ENCODE measurements around the gene ADCK1. TPM values are rescaled to one million over a fixed set of nuclear protein-coding genes. Genes with fewer than 3 reads are reported as not detected.
"Not testable (repeated sequence)": the region's sequence is repeated elsewhere in the genome, so short reads cannot be mapped to it uniquely, and the experiment has no call there.

The ADCK1 gene
- total RNA-seq, 1 experiment from 2014 or later = 10.3 TPM

DNA sequence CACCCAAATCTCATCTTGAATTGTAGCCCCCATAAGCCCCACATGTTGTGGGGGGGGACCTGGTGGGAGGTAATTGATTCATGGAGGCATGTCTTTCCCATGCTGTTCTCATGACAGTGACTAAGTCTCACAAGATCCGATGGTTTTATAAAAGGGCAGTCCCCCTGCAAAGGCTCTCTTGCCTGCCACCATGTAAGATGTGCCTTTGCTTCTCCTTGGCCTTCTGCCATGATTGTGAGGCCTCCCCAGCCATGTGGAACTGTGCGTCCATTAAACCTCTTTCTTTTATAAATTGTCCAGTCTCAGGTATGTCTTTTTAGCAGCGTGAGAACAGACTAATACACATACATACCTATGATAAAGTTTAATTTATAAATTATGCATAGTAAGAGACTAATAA, 89.0 kb downstream of the ADCK1 start:
- not testable (repeated sequence) for H3K27me3 ChIP-seq (ENCODE audit: control insufficient read depth, insufficient read depth, low read length); H3K4me3 ChIP-seq (ENCODE audit: insufficient read depth, low read depth, low read length); H3K36me3 ChIP-seq (replicated peaks; ENCODE audit: control insufficient read depth, insufficient read depth, low read length); DNase-seq

DNA sequence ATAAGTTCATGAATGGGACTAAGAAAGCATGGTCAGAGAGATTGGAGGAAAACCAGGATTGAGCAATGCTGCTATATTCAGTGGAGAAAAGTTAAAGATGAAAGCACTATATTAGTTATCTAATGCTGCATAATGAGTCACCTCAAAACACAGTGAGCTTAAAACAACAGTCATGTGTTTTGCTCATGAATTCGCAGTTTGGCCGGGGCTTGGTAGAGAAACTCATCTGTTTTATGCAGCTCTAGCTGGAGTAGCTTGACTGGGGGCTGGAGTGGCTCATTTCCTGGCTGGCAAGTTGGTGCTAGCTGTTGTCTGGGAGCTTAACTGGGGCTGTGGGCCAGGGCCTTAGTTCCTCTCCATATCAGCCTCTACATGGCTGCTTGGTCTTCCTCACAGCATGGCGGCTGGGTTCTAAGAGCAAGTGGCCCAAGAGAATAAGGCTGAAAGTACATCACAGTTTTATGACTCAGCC, 90.1 kb downstream of the ADCK1 start:
- H3K27me3 ChIP-seq (ENCODE audit: control insufficient read depth, insufficient read depth, low read length) = no peaks in the 10 kb centered on the region
- DNase-seq = no peak
- H3K36me3 ChIP-seq (replicated peaks; ENCODE audit: control insufficient read depth, insufficient read depth, low read length) = no peaks in the 10 kb centered on the region
- H3K4me3 ChIP-seq (ENCODE audit: insufficient read depth, low read depth, low read length) = no peak overlapping the region

DNA sequence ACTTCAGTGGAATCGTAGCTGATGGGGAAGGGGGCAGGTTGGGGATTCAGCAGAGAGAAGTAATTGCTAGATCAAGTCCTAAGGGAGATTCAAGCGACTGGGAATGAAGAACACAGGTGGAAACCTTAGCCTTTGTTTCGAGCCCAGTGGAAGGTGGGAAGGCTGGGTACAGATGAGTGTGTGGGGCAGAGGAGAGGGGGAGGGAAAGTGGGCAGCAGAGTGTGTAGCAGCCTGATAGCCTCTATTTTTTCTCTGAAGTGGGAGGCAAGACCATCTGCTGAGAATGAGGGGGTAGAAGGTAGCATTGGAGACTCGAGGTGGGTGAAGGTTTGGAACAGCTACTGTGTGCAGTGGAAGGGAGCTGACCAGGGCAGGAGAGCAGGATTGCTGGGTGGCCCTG, 91.0 kb downstream of the ADCK1 start:
- Histone ChIP-seq H3K36me3 (replicated peaks; ENCODE audit: control insufficient read depth, insufficient read depth, low read length) (no peaks in the 10 kb centered on the region), H3K27me3 (ENCODE audit: control insufficient read depth, insufficient read depth, low read length) (no peaks in the 10 kb centered on the region), H3K4me3 (ENCODE audit: insufficient read depth, low read depth, low read length) (no peak overlapping the region)
- no peak for DNase-seq

DNA sequence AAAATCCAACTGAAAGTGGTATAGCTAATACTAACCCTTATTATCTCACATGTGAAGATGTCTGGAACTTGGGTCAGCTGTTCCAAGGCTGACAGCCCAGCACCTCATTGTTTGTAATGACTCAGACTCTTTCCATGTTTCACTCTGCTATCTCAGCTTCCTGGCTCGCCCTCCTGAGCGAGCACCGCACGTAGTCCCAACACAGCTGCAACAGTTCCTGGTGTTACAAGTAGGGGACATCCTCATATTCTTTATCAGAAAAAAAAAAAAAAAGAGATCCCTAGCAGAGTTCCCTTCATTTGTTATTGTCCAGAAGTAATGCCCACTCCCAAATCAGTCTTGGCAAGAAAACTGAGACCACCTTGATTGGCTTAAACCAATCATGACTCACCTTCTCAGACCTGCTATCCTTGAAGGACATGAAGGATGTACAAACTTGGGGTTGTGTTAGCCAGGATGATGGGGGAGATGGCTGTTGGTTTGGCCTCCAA, 92.5 kb downstream of the ADCK1 start:
- H3K4me3 ChIP-seq (ENCODE audit: insufficient read depth, low read depth, low read length) = no peak overlapping the region
- no peaks in the 10 kb centered on the region for H3K36me3 ChIP-seq (replicated peaks; ENCODE audit: control insufficient read depth, insufficient read depth, low read length)
- no peak for DNase-seq
- no peaks in the 10 kb centered on the region for H3K27me3 ChIP-seq (ENCODE audit: control insufficient read depth, insufficient read depth, low read length)

DNA sequence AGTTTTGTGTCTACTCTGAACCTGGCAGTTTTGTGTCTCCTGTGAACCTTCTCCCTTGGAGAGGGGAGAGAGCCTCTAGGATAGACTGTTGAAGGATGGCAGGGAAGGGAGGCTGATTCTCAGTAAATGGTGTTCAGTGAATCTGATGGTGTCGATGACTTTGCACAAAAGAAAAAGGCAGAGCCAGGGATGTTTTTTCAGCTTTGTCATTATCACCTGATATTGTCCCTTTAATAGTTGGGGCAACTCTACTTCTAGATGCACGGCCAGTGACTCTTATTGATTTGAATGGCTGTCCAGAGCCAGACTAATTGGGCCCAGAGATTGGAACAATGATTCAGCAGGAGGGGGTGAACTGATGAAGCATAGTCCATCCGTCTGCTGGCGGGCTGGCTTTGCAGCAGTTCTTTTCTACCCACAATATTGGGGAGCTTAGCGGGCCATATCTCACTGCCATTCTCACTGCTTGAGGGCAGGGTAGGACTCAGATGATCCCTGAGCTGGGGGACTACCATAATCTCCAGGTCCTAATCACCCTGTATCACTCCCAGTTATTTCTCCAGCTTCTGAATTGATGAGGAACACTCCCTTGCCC, 93.1 kb downstream of the ADCK1 start:
- DNase-seq = no peak
- H3K4me3 ChIP-seq (ENCODE audit: insufficient read depth, low read depth, low read length) = no peak overlapping the region
- H3K36me3 ChIP-seq (replicated peaks; ENCODE audit: control insufficient read depth, insufficient read depth, low read length) = no peaks in the 10 kb centered on the region
- H3K27me3 ChIP-seq (ENCODE audit: control insufficient read depth, insufficient read depth, low read length) = no peaks in the 10 kb centered on the region

DNA sequence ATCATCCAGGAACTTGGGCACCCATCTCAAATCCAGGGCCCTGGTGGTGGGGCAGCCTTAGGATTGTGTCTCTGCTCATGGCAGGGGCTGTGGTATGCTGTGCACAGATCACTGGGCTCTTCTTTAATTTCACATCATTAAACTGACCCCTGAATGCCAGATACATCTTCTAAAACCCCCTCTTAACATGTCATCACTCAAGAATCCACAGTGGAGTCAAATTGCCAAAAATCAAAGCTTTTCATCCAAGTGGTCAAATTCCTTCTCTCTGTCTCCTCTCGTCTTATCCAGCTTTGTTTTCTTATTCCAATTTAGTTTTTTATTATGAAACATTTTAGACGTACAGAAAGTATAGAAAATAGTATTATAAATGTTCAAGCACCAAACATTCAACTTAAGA, 97.5 kb downstream of the ADCK1 start:
- Histone ChIP-seq H3K36me3 (replicated peaks; ENCODE audit: control insufficient read depth, insufficient read depth, low read length) (no peaks in the 10 kb centered on the region), H3K27me3 (ENCODE audit: control insufficient read depth, insufficient read depth, low read length) (no peaks in the 10 kb centered on the region), H3K4me3 (ENCODE audit: insufficient read depth, low read depth, low read length) (no peak overlapping the region)
- no peak for DNase-seq

DNA sequence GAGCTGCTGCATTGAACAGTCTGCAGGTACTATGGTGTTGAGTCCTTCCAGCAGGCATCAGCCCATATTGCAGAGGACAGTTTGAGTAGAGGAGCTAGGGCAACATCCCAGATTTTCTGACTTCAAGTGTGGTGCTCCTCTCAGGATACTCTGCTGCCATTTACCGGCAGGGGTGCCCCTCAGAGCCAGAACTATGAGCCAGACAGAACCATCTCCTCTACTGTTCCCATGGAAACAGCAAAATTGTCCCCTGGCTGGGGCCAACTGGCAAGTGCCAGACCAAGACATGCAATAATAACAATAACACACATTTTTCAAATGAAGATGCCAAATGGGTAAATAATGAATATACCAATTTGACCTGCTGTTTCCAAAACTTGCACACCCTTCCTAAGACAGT, 102.9 kb downstream of the ADCK1 start:
- DNase-seq = no peak
- H3K36me3 ChIP-seq (replicated peaks; ENCODE audit: control insufficient read depth, insufficient read depth, low read length) = no peaks in the 10 kb centered on the region
- no peak overlapping the region for H3K4me3 ChIP-seq (ENCODE audit: insufficient read depth, low read depth, low read length)
- H3K27me3 ChIP-seq (ENCODE audit: control insufficient read depth, insufficient read depth, low read length) = no peaks in the 10 kb centered on the region

DNA sequence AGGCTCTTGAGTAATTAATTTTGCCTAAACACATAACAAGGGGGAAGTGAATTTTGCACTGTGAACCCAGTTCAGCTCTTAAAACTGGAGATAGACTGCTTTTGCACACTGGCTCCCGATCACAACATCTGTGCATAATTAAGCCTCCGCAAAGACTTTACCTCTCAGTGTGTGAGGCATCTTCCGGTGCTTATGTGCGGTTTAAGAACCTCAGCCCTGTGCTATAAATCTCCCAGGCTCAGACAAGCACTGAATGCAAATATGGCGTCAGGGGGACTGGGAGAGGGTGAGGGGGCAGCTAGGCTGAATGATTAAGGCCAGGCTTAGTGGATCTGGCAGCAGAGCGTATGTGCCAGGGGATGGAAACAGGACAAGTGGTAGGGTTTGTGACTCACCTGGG, 103.3 kb downstream of the ADCK1 start:
- H3K4me3 ChIP-seq (ENCODE audit: insufficient read depth, low read depth, low read length) = no peak overlapping the region
- no peak for DNase-seq
- H3K36me3 ChIP-seq (replicated peaks; ENCODE audit: control insufficient read depth, insufficient read depth, low read length) = no peaks in the 10 kb centered on the region
- no peaks in the 10 kb centered on the region for H3K27me3 ChIP-seq (ENCODE audit: control insufficient read depth, insufficient read depth, low read length)

DNA sequence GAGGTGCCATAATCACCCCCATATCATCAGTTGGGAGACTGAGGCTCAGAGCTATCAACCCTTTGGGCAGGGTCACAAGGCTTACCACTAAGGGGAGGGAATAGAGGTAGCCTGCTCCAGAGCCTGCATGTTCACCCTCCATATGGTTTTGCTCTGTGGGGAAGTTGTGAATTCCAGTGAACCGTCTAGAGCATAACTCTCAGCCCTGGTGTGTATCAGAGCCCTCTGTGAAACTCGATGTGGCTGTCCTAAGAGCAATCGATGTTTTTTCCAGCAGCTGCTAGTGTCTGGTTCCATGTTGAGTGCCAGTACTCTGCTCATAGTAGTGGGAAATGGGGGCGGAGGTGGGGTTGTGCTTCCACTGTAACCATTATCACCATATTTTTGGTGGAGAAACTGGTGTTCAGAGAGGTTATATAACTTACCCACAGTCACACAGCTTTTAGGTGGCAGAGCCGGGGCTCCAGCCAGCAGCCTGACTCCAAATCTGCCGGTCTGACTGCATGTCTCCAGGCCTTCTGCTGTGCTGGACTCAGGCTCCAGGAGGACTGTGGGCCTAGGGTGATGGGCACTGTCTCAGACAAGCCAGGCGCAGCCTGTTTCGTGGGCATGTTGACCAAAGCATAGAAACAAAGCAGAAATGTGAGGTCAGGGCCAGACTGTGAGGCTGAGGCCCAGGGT, 104.2 kb downstream of the ADCK1 start:
- no peaks in the 10 kb centered on the region for H3K27me3 ChIP-seq (ENCODE audit: control insufficient read depth, insufficient read depth, low read length)
- no peaks in the 10 kb centered on the region for H3K36me3 ChIP-seq (replicated peaks; ENCODE audit: control insufficient read depth, insufficient read depth, low read length)
- DNase-seq = no peak
- H3K4me3 ChIP-seq (ENCODE audit: insufficient read depth, low read depth, low read length) = no peak overlapping the region

DNA sequence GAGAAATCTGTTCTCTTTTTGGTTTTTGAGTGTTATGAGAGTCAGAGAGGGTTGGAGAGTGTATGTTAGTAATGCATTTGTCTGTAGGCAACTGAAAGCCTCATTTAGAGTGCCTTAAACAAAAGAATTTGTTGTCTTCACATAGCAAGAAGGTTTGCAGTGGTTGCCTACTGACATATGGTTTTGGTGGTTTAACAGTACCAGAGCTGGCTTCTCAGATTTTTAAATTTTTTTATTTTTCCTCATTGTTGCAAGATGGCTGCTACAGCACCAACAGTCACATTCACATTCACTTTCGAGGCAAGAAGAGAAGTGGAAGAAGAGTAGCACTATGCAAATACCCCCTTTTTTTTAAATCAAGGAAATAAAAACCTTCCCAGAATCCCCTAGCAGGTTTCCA, 106.5 kb downstream of the ADCK1 start:
- Histone ChIP-seq H3K27me3 (ENCODE audit: control insufficient read depth, insufficient read depth, low read length) (no peaks in the 10 kb centered on the region), H3K4me3 (ENCODE audit: insufficient read depth, low read depth, low read length) (no peak overlapping the region), H3K36me3 (replicated peaks; ENCODE audit: control insufficient read depth, insufficient read depth, low read length) (no peaks in the 10 kb centered on the region)
- DNase-seq = no peak

DNA sequence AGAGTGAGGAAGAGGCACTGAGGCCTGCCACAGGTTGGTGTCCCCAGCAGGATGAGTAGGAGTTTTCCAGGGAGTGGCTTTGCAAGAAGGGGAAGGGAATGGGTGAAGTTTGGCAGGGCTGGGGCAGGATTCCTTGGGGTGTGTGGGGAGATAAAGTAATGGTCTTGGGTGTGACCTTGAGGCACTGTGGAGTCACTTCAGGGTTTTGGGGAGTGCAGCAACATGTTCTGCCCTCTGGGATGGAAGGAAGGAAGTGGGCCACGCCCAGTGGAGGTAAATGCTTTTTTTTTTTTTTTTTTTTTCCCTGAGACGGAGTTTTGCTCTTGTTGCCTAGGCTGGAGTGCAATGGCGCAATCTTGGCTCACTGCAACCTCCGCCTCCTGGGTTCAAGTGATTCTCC, 108.9 kb downstream of the ADCK1 start:
- Histone ChIP-seq H3K4me3 (ENCODE audit: insufficient read depth, low read depth, low read length) (no peak overlapping the region), H3K27me3 (ENCODE audit: control insufficient read depth, insufficient read depth, low read length) (no peaks in the 10 kb centered on the region), H3K36me3 (replicated peaks; ENCODE audit: control insufficient read depth, insufficient read depth, low read length) (no peaks in the 10 kb centered on the region)
- no peak for DNase-seq

DNA sequence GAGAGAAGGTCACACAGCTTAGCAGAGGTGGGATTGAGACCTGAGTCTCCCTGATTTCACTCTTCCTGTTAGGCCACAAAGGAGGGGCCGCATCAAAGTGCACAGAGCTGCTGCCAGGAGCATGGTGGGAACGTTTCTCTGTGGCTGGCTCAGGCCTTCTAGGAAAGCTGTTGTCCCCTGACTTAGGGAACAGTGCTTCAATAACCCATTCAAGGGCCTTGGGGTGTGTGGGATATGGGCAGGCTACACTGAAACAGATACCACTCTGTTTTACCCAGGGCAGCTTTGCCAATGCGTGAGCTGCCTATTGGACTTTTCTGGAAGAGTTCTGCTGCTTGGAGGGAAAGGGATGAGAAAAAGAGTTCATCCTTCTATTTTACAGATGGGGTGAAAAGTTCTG, 110.0 kb downstream of the ADCK1 start:
- Histone ChIP-seq H3K27me3 (ENCODE audit: control insufficient read depth, insufficient read depth, low read length) (no peaks in the 10 kb centered on the region), H3K4me3 (ENCODE audit: insufficient read depth, low read depth, low read length) (no peak overlapping the region), H3K36me3 (replicated peaks; ENCODE audit: control insufficient read depth, insufficient read depth, low read length) (no peaks in the 10 kb centered on the region)
- no peak for DNase-seq

DNA sequence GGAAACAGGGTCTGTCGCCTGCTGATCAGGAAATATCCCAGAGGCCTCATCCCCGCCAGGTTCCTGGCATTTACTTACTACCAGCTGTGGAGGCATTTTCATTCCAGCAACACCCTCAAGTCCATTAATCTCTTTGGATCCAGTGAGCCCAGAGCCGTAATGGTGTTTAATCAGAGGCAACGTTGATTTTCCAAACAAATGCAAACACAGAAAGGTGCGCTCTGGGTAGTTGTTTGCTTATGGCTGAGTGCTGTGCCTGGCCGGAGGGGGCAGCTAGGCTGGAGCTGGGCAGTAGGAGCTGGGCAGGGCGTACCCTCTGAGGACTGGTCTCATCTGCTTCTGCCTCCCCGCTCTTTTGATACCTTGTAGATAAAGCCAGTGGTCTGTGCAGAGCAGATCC, 110.6 kb downstream of the ADCK1 start:
- Histone ChIP-seq H3K27me3 (ENCODE audit: control insufficient read depth, insufficient read depth, low read length) (no peaks in the 10 kb centered on the region), H3K36me3 (replicated peaks; ENCODE audit: control insufficient read depth, insufficient read depth, low read length) (no peaks in the 10 kb centered on the region), H3K4me3 (ENCODE audit: insufficient read depth, low read depth, low read length) (no peak overlapping the region)
- DNase-seq = no peak

DNA sequence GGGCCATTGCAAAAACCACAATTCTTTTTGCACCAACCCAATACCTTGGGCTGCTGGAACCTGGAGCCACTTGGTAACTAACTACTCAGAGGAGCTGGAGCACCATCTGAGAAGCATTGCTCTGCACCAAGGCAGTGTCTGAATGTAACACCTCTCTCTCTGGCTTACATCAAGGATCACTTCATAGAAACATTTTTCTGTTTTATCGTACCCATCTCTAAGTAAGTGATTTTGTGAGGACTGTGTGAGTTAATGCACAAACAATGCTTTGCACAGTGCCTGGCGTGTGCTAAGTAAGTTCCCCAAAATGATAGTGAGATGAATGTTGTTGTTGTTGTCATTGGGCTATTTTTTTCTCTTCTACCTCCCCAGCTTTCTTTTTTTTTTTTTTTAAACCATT, 111.4 kb downstream of the ADCK1 start:
- no peak for DNase-seq
- Histone ChIP-seq H3K27me3 (ENCODE audit: control insufficient read depth, insufficient read depth, low read length) (no peaks in the 10 kb centered on the region), H3K36me3 (replicated peaks; ENCODE audit: control insufficient read depth, insufficient read depth, low read length) (no peaks in the 10 kb centered on the region), H3K4me3 (ENCODE audit: insufficient read depth, low read depth, low read length) (no peak overlapping the region)

DNA sequence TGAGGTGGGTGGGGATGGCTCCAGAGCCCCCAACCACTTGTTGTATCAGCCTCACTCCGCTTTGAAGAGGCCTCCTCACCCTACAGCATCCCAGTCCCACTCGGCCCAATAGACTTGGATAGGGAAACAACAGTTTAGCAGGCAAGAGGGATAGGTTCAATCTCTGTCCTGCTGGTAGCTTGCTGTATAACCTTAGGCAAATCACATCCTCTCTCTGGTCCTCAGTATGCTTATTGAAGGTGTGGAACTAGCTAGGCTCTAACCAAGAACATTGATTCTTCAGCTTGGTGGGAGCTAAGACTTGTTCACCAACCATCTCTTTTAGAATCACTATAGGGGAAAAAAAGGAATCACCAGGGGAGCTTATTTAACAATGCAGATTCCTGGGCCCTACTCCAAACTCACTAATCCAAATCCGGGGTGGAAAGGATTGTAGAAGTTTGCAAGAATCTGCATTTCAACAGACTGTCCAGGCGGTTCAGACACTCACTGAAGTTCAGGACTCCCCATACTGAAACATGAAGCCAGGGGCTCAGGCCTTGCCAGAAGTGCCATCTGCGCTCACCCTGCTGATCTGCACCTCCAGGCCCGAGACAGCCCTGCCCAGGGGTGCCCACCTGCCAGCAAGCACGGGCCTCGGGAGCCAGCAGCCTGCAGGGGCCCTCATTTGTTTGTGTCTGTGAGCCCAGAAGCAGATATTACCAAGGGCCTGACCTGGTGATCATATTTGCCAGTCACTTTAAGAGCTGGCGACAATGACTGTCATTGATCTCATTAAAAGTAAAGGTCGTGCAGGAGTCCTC, 113.0 kb downstream of the ADCK1 start:
- Histone ChIP-seq H3K27me3 (ENCODE audit: control insufficient read depth, insufficient read depth, low read length) (no peaks in the 10 kb centered on the region), H3K4me3 (ENCODE audit: insufficient read depth, low read depth, low read length) (no peak overlapping the region), H3K36me3 (replicated peaks; ENCODE audit: control insufficient read depth, insufficient read depth, low read length) (no peaks in the 10 kb centered on the region)
- DNase-seq = no peak
